CD14-positive monocyte (primary cell): ENCODE results near the gene ASTN2. TPM values are rescaled to one million over a fixed set of nuclear protein-coding genes. Genes with fewer than 3 reads are reported as not detected.
"Not testable (repeated sequence)": the region's sequence is repeated elsewhere in the genome, so short reads cannot be mapped to it uniquely, and the experiment has no call there.

ENCODE experiments used
- DNase-seq, 3 donors: peaks; one replicate each; pipeline ENCODE4 v3.0.0-alpha.2; 2011 to 2022
- H2AFZ ChIP-seq: 2 replicates; pipeline ENCODE4 v1.6.0; 2012; ENCODE audit warnings: mild to moderate bottlenecking, low read depth, low read length, inconsistent platforms; ENCODE audit not compliant: insufficient read depth, poor library complexity, severe bottlenecking
- H3K27ac ChIP-seq, 2 donors: 1 replicate in 1 of 2; 2 replicates in 1 of 2; pipeline ENCODE4 v1.5.1; 2012 to 2013; ENCODE audit warnings: low read length in 2 of 2, control low read depth in 1 of 2, inconsistent platforms in 1 of 2, low read depth in 1 of 2, mild to moderate bottlenecking in 1 of 2
- H3K27me3 ChIP-seq, 2 donors: one replicate each; pipeline versions ENCODE4 v1.6.0 to v1.6.1; 2011 to 2013; ENCODE audit warnings: low read length in 2 of 2; ENCODE audit not compliant: control insufficient read depth in 2 of 2, insufficient read depth in 2 of 2
- H3K36me3 ChIP-seq, 2 donors: replicated peaks in 1 of 2; 1 replicate in 1 of 2; 2 replicates in 1 of 2; pipeline versions ENCODE4 v1.5.1 to v1.6.1; 2012 to 2013; ENCODE audit warnings: low read length in 2 of 2, control low read depth in 1 of 2, inconsistent platforms in 1 of 2, mild to moderate bottlenecking in 1 of 2; ENCODE audit not compliant: insufficient read depth in 2 of 2, control insufficient read depth in 1 of 2
- H3K4me1 ChIP-seq, 2 donors: 1 replicate in 1 of 2; 2 replicates in 1 of 2; pipeline versions ENCODE4 v1.5.1 to v1.6.1; 2012 to 2013; ENCODE audit warnings: low read length in 2 of 2, control low read depth in 1 of 2, inconsistent platforms in 1 of 2, mild to moderate bottlenecking in 1 of 2, moderate library complexity in 1 of 2; ENCODE audit not compliant: insufficient read depth in 2 of 2, control insufficient read depth in 1 of 2
- H3K4me2 ChIP-seq: replicated peaks from 2 replicates; pipeline ENCODE3; 2012; ENCODE audit warnings: low read length, moderate library complexity, mild to moderate bottlenecking; ENCODE audit not compliant: poor library complexity, severe bottlenecking; ENCODE audit errors: extremely low read depth
- H3K4me3 ChIP-seq, 3 experiments: fragments of 200-600 bp in 1 of 3; sonication (generic) in 1 of 3; replicated peaks in 1 of 3; 1 replicate in 2 of 3; 2 replicates in 1 of 3; pipeline ENCODE4 v1.5.1; 2011 to 2013; ENCODE audit warnings: low read length in 3 of 3, mild to moderate bottlenecking in 3 of 3, control low read depth in 2 of 3, low read depth in 2 of 3, inconsistent platforms in 1 of 3, moderate library complexity in 1 of 3
- H3K79me2 ChIP-seq: 2 replicates; pipeline ENCODE4 v1.6.0; 2012; ENCODE audit warnings: mild to moderate bottlenecking, control low read depth, inconsistent platforms, low read length, moderate library complexity; ENCODE audit not compliant: insufficient read depth
- H3K9ac ChIP-seq: 2 replicates; pipeline ENCODE4 v1.6.0; 2017; ENCODE audit warnings: low read length, mild to moderate bottlenecking; ENCODE audit not compliant: insufficient read depth, poor library complexity, severe bottlenecking
- H3K9me3 ChIP-seq, 2 donors: replicated peaks in 1 of 2; 1 replicate in 1 of 2; 2 replicates in 1 of 2; pipeline versions ENCODE4 v1.5.1 to v1.6.1; 2012 to 2013; ENCODE audit warnings: low read length in 2 of 2, control low read depth in 1 of 2; ENCODE audit not compliant: control insufficient read depth in 1 of 2, insufficient read depth in 1 of 2
- H4K20me1 ChIP-seq: 2 replicates; pipeline ENCODE4 v1.6.0; 2012; ENCODE audit warnings: mild to moderate bottlenecking, low read length, control low read depth, moderate library complexity; ENCODE audit not compliant: insufficient read depth
- H3K27ac Mint-ChIP-seq, 7 donors: one replicate each; pipeline ENCODE4 v1.8.0; 2020; ENCODE audit warnings: mild to moderate bottlenecking in 7 of 7, mixed read lengths in 7 of 7, moderate library complexity in 6 of 7, inconsistent platforms in 2 of 7
- H3K27me3 Mint-ChIP-seq, 3 donors: one replicate each; pipeline ENCODE4 v1.8.0; 2021 to 2022; ENCODE audit warnings: low read depth in 3 of 3, mild to moderate bottlenecking in 3 of 3, mixed read lengths in 3 of 3, moderate library complexity in 3 of 3, inconsistent platforms in 1 of 3
- H3K36me3 Mint-ChIP-seq, 2 donors: one replicate each; pipeline ENCODE4 v1.8.0; 2020; ENCODE audit warnings: mixed read lengths in 2 of 2, inconsistent platforms in 1 of 2, mild to moderate bottlenecking in 1 of 2
- H3K4me1 Mint-ChIP-seq: one replicate; pipeline ENCODE4 v1.8.0; 2020; ENCODE audit warnings: mild to moderate bottlenecking, mixed read lengths
- H3K4me3 Mint-ChIP-seq, 2 donors: one replicate each; pipeline ENCODE4 v1.8.0; 2020; ENCODE audit warnings: mild to moderate bottlenecking in 2 of 2, mixed read lengths in 2 of 2, moderate library complexity in 1 of 2
- H3K9me3 Mint-ChIP-seq, 7 donors: one replicate each; pipeline ENCODE4 v1.8.0; 2020 to 2022; ENCODE audit warnings: mixed read lengths in 7 of 7, mild to moderate bottlenecking in 6 of 7, moderate library complexity in 6 of 7, inconsistent platforms in 2 of 7
- WGBS: methylation state at CpG from one replicate; pipeline ENCODE4 v1.1.5; 2013; ENCODE audit warnings: missing lambda C conversion rate; ENCODE audit not compliant: insufficient coverage; 5-methylcytosine and 5-hydroxymethylcytosine counted together
- intact Hi-C, 2 donors: fragments of 100-400 bp; cut with micrococcal nuclease; formaldehyde crosslinking; loops; one replicate each; pipeline versions ENCODE4 v1.15.0 to v1.15.1; 2023
- polyA plus RNA-seq, 3 donors: library from polyadenylated mRNA; depleted of rRNA in 1 of 3; unstranded in 2 of 3; stranded (reverse) in 1 of 3; fragments of 300-500 nt in 2 of 3; fragments of >200 nt in 1 of 3; fragmentation: Illumina TruSeq in 2 of 3; gene quantifications; 1 replicate in 2 of 3; 2 replicates in 1 of 3; pipeline ENCODE4 v1.2.3, GENCODE V29; 2012 to 2021
- TF ChIP-seq, protein P1 (sequence below): fragments of 200-600 bp; IDR thresholded peaks from one replicate; pipeline ENCODE4 v1.8.0; 2022; ENCODE audit warnings: antibody characterized with exemption, mild to moderate bottlenecking

ASTN2 gene
- polyA plus RNA-seq, 3 donors: not detected

DNA sequence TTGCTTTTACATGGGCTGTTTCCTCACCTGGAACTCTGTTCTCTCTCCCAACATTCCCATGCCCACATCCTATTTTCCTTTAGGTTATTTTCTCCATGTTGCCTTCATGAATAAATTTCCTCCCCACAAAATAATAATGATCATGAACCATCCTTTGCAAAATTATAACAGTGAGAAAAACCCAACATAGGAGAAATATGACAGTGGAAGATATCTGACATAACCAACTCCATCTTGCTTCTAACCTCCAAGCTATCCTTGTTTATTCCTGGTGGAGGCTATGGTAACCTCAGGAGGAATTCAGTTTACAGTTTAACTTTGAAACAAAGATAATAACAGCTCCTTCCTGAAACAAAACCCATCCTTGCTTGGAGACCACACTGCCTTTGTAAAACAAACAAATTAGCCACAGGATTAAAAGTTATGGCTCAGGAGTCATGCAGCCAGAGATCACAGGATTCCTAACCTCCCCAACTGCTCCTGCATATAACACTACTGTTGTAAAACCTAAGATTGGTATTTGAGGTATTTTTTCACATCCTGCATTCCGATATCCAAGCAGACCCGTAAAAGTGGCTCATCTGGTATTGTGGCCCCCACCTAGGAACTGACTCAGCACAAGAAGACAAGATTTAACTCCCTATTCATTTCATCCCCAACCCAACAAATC is 515.4 kb downstream of the ASTN2 start:
- Mint-ChIP-seq H3K9me3 (peaks cover 11 to 20% (median 15%) of the 10 kb centered on the region in 7 donors), H3K4me3 (no peak overlapping the region), H3K27me3 (peaks cover 0 to 2% (median 2%) of the 10 kb centered on the region in 3 donors), H3K4me1 (no peaks in the 10 kb centered on the region), H3K36me3 (no peaks in the 10 kb centered on the region), H3K27ac (no peak overlapping the region)
- no peak overlapping the region for H3K27ac ChIP-seq
- no peak for DNase-seq
- no peaks in the 10 kb centered on the region for H3K79me2 ChIP-seq
- H3K4me1 ChIP-seq: no peaks in the 10 kb centered on the region
- intact Hi-C loops: no loop called here
- H4K20me1 ChIP-seq: no peaks in the 10 kb centered on the region
- WGBS: 90% methylated on average over 2 of the region's 2 CpGs
- H3K4me3 ChIP-seq: no peak overlapping the region
- TF ChIP-seq, protein P1, sequence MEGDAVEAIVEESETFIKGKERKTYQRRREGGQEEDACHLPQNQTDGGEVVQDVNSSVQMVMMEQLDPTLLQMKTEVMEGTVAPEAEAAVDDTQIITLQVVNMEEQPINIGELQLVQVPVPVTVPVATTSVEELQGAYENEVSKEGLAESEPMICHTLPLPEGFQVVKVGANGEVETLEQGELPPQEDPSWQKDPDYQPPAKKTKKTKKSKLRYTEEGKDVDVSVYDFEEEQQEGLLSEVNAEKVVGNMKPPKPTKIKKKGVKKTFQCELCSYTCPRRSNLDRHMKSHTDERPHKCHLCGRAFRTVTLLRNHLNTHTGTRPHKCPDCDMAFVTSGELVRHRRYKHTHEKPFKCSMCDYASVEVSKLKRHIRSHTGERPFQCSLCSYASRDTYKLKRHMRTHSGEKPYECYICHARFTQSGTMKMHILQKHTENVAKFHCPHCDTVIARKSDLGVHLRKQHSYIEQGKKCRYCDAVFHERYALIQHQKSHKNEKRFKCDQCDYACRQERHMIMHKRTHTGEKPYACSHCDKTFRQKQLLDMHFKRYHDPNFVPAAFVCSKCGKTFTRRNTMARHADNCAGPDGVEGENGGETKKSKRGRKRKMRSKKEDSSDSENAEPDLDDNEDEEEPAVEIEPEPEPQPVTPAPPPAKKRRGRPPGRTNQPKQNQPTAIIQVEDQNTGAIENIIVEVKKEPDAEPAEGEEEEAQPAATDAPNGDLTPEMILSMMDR: no peak
- H3K9me3 ChIP-seq: peaks cover 3 to 8% of the 10 kb centered on the region in 2 donors
- H3K4me2 ChIP-seq: no peak overlapping the region
- H2AFZ ChIP-seq: no peak overlapping the region
- no peaks in the 10 kb centered on the region for H3K27me3 ChIP-seq
- H3K9ac ChIP-seq: no peak overlapping the region
- no peaks in the 10 kb centered on the region for H3K36me3 ChIP-seq

DNA sequence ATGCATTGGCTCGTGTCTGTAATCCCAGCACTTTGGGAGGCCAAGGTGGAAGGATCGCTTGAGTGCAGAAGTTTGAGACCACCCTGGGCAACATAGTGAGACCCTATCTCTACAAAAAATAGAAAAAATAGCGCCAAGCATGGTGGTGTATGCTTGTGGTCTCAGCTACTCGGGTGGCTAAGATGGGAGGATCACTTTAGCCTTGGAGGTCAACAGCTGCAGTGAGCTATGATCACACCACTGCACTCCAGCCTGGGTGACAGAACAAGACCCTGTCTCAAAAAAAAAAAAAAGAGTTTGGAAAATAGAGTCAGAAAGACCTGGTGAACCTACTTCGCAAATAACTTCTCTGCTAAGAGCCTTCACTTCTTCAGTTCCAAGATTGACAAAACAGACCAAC is 516.7 kb downstream of the ASTN2 start:
- H3K4me1 ChIP-seq, intact Hi-C loops, H3K4me1 Mint-ChIP-seq, H3K4me3 Mint-ChIP-seq, H3K27ac Mint-ChIP-seq, H3K9ac ChIP-seq, H3K9me3 ChIP-seq, H3K27me3 Mint-ChIP-seq, H3K4me2 ChIP-seq, DNase-seq, H3K27me3 ChIP-seq, H3K4me3 ChIP-seq, H3K27ac ChIP-seq, H3K36me3 ChIP-seq, H2AFZ ChIP-seq, H3K79me2 ChIP-seq, H4K20me1 ChIP-seq, H3K36me3 Mint-ChIP-seq: not testable (repeated sequence)
- WGBS: no CpG with 5 or more reads among the region's 5 CpGs
- H3K9me3 Mint-ChIP-seq: peaks cover 11 to 23% (median 15%) of the 10 kb centered on the region in 7 donors
